Mononuclear cell (primary cell): ENCODE measurements around the gene ZNF330. TPM values are rescaled to one million over a fixed set of nuclear protein-coding genes. Genes with fewer than 3 reads are reported as not detected.

ENCODE experiments used
- H3K27me3 ChIP-seq: 2 replicates; pipeline ENCODE4 v1.6.0; 2011; ENCODE audit warnings: low read length, control low read depth; ENCODE audit not compliant: insufficient read depth
- H3K4me1 ChIP-seq: 2 replicates; pipeline ENCODE4 v1.5.1; 2011; ENCODE audit warnings: mild to moderate bottlenecking, low read length, control low read depth; ENCODE audit not compliant: insufficient read depth
- H3K4me3 ChIP-seq: 2 replicates; pipeline ENCODE4 v1.5.1; 2011; ENCODE audit warnings: mild to moderate bottlenecking, low read length, moderate library complexity
- H3K9me3 ChIP-seq: 2 replicates; pipeline ENCODE4 v1.5.1; 2011; ENCODE audit warnings: low read depth, mild to moderate bottlenecking, control low read depth, low read length
- total RNA-seq: library from RNA; depleted of rRNA; stranded (reverse); fragments of >200 nt; gene quantifications from one replicate; pipeline ENCODE4 v1.2.3, GENCODE V29; 2012

ZNF330 gene
- total RNA-seq, 1 donor, result 37.4 TPM

DNA sequence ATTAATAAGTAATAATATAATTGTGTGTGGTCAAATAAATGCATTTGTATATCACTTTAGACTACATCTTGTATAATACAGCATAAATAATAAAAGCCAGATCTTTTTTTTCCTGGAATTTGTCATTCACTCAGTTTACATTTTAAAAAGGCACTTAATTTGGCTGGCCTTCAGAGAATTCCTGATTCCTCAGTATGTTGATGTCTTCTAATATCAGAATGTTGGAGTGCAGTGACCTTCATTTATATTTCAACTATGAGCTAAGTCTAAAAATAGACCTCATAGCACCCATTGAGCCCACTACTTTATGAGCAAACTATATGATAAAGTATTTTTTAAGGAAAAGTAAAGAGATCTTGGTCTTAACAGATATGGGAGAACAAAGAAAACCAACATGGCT lies 27.8 kb downstream of the ZNF330 start:
- Histone ChIP-seq H3K27me3 (no peaks in the 10 kb centered on the region), H3K9me3 (no peaks in the 10 kb centered on the region), H3K4me3 (no peak overlapping the region)

DNA sequence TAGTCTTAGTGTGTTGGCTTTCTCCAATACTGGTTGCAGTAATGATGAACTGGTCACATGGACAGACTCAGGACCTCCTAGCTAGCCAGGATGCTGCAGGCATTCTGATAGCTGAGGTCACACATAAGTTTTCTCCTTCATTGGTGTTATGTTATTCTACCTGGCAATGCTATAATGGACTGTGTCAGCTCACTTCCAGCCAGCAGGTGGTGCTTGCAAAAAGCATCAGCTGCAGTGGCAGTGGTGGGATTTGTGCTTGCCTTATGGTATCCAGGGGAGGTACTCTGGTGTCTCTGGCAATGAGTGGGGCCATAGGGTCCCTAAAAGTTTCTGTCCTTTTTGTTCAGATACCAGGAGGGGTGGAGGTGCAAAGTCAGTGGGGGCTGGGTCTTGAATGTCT lies 33.6 kb downstream of the ZNF330 start:
- Histone ChIP-seq H3K4me1 (no peaks in the 10 kb centered on the region), H3K27me3 (no peaks in the 10 kb centered on the region), H3K9me3 (no peaks in the 10 kb centered on the region), H3K4me3 (no peak overlapping the region)

More for the DNA sequence above, 27.8 kb downstream of the ZNF330 start:
- no peaks in the 10 kb centered on the region for H3K4me1 ChIP-seq

DNA sequence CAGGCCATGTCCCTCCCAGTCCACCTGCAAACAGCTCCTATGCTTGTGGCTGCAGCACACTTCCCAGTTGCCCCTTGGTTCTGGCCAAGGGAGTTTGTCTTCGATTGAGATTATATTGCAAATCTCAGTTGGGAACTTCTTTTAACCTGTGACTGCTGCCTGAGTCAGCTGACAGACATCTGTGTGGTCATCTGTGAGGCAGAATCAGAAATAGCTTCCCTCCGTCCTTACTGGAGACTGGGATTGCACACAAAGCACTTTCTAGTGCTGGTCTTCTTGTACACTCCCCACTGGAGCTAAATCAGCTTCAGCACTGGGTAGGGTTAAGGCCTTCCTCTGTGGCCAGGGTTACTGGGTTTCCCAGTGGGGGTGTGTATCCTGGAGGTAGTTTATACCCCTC lies 34.3 kb downstream of the ZNF330 start:
- H3K4me1 ChIP-seq, result no peaks in the 10 kb centered on the region

DNA sequence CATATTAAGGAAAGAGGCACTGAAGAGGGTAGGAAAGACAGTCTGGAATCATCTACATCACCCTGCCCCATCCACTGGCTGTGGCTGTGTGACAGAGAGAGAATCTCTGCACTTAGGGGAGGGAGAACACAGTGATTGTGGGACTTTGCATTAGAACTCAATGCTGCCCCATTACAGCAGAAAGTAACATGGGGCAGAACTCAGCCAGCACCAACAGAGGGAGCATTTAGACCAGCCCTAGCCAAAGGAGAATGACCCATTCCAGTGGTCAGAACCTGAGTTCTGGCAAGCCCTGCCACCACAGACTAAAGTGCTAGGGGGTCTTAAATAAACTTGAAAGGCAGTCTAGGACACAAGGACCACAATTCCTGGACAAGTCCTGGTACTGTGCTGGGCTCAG lies 37.9 kb downstream of the ZNF330 start:
- no peaks in the 10 kb centered on the region for H3K27me3 ChIP-seq
- no peaks in the 10 kb centered on the region for H3K4me1 ChIP-seq
- no peak overlapping the region for H3K4me3 ChIP-seq
- H3K9me3 ChIP-seq, result no peaks in the 10 kb centered on the region

More for the DNA sequence above, 34.3 kb downstream of the ZNF330 start:
- Histone ChIP-seq H3K4me3 (no peak overlapping the region), H3K9me3 (no peaks in the 10 kb centered on the region), H3K27me3 (no peaks in the 10 kb centered on the region)

DNA sequence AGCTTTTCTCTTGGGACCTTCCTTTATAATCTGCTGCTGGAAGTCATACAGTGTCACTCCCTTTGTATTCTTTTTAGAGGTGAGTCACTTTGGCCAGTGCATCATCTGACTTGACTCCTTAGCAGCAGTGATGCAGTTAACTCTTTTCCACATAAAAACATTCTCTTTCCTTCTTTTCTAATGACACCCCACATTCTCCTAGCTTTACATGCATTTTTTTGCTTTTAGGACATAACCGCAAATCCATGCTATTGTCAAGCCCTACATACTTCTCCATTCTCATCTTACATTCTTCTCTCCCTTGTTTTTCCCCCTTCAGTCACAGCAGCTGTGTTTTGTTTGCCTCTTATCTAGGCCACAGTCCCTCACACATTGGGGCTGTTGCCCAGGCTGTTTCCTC lies 55.1 kb downstream of the ZNF330 start:
- no peak overlapping the region for H3K4me3 ChIP-seq
- no peaks in the 10 kb centered on the region for H3K9me3 ChIP-seq
- peaks cover 7% of the 10 kb centered on the region for H3K27me3 ChIP-seq
- no peaks in the 10 kb centered on the region for H3K4me1 ChIP-seq

DNA sequence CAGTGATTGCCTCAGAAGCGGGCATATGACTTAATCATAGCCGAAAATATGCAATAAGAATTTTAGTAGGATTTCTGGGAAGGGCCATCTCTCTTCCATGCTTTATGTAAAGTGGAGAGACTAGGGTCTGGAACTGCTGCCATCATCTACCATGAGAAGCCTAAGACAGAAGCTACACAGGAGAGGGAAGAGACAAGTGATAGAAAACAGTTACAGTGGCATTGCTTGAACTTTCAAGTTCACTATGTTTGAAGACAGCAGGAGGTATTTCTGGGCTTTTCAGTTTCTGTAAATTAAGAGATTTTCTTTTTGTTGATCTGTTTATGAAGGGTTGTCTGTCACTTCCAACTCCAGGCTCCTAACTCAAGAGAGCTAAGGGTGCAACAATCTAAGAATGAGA lies 62.5 kb downstream of the ZNF330 start:
- Histone ChIP-seq H3K27me3 (no peaks in the 10 kb centered on the region), H3K4me3 (no peak overlapping the region), H3K4me1 (no peaks in the 10 kb centered on the region), H3K9me3 (no peaks in the 10 kb centered on the region)

DNA sequence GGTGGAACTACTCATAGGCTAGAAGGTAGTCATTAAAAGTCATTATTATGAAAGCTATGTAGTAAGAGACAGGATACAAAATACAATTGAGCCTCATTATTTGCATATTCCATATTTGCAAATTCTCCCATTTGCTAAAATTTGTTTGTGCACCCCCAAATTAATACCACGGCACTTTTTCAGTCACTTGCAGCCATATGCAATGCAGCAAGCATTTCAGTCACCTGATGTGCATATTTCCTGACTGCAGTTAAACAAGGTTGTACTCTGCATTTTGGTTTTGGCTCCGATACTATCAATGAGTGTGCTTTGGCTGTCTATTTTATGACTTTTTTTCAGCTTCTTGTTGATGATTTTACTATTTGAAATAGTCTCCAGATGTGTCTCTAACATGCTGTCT lies 62.9 kb downstream of the ZNF330 start:
- no peaks in the 10 kb centered on the region for H3K4me1 ChIP-seq
- no peaks in the 10 kb centered on the region for H3K27me3 ChIP-seq
- H3K4me3 ChIP-seq, result no peak overlapping the region
- no peaks in the 10 kb centered on the region for H3K9me3 ChIP-seq

Other genes with a start within 250 kb of the ZNF330 start
- gene RNF150, start 87.4 kb upstream of the ZNF330 start, total RNA-seq, result under 0.01 TPM